Adrenal gland (tissue), 12 donors: Measurements from ENCODE around the gene NR1H2. TPM values are rescaled to one million over a fixed set of nuclear protein-coding genes. Genes with fewer than 3 reads are reported as not detected.

Source experiments
- DNase-seq, 7 donors: peaks; one replicate each; pipeline ENCODE4 v3.0.0-alpha.2; 2019 to 2020
- H3K27ac ChIP-seq, 5 donors: fragments of 200-600 bp; sonication (generic) in 4 of 5; 1 replicate in 3 of 5; 2 replicates in 2 of 5; pipeline versions ENCODE4 v1.5.1 to v1.8.0; 2016 to 2020; ENCODE audit warnings: mild to moderate bottlenecking in 1 of 5
- H3K27me3 ChIP-seq: fragments of 200-600 bp; 2 replicates; pipeline ENCODE4 v1.8.0; 2021
- H3K36me3 ChIP-seq, 2 donors: fragments of 200-600 bp; replicated peaks in 1 of 2; 1 replicate in 1 of 2; 2 replicates in 1 of 2; pipeline versions ENCODE4 v1.5.1 to v1.8.0; 2018 to 2022
- H3K4me1 ChIP-seq, 2 donors: fragments of 200-600 bp; replicated peaks in 1 of 2; 1 replicate in 1 of 2; 2 replicates in 1 of 2; pipeline versions ENCODE4 v1.5.1 to v1.8.0; 2018 to 2021
- H3K4me3 ChIP-seq, 4 donors: fragments of 200-600 bp; sonication (generic) in 3 of 4; one replicate each; pipeline ENCODE4 v1.5.1; 2016 to 2018
- H3K9me3 ChIP-seq, 3 donors: fragments of 200-600 bp; sonication (generic) in 1 of 3; replicated peaks in 1 of 3; 1 replicate in 2 of 3; 2 replicates in 1 of 3; pipeline versions ENCODE4 v1.5.1 to v1.8.0; 2016 to 2021
- POLR2A ChIP-seq, 2 donors: fragments of 450-650 bp; IDR thresholded peaks; one replicate each; pipeline ENCODE4 v1.6.1; 2017; ENCODE audit warnings: antibody characterized with exemption in 2 of 2, mild to moderate bottlenecking in 2 of 2, moderate library complexity in 1 of 2
- WGBS, 4 donors: extraction: QIAGEN DNeasy Blood & Tissue Kit in 2 of 4; methylation state at CpG; one replicate each; pipeline versions ENCODE4 v1.1.5 to v1.1.7; 2013 to 2017; 5-methylcytosine and 5-hydroxymethylcytosine counted together
- intact Hi-C, 2 donors: fragments of 100-400 bp; cut with DNase I; formaldehyde crosslinking; loops; one replicate each; pipeline versions ENCODE4 v1.14.1 to v1.15.0; 2022 to 2023
- polyA plus RNA-seq, 3 donors: library from polyadenylated mRNA; stranded (reverse); fragments of 200-250 nt in 2 of 3; fragments of 350-450 nt in 1 of 3; fragmentation: Illumina TruSeq in 1 of 3; extraction: RNeasy Lipid Tissue Mini Kit (QIAGEN cat#74804) in 1 of 3; gene quantifications; one replicate each; pipeline ENCODE4 v1.2.3, GENCODE V29; 2013 to 2014
- total RNA-seq, 9 donors: library from RNA; depleted of rRNA in 4 of 9; stranded (reverse); fragments of >200 nt in 4 of 9; fragments of 120-200 nt in 1 of 9; fragmentation: NEBNext Ultra II Directional in 1 of 9; extraction: Animal tissue kit (Norgen Biotek cat#: 25700) in 1 of 9; gene quantifications; one replicate each; pipeline versions ENCODE4 v1.1.0 to v1.2.4, GENCODE V29; 2013 to 2023
- TF ChIP-seq, protein P1 (sequence below), 6 experiments: fragments of 450-650 bp in 4 of 6; fragments of 200-600 bp in 2 of 6; sonication (generic) in 1 of 6; IDR thresholded peaks; 1 replicate in 5 of 6; 2 replicates in 1 of 6; pipeline versions ENCODE4 v1.5.1 to v1.8.0; 2016 to 2021; ENCODE audit warnings: antibody characterized with exemption in 6 of 6, mild to moderate bottlenecking in 2 of 6, moderate library complexity in 1 of 6
- donor health status: healthy with polysubstance abuse.
- donor health status: Bipolar disorder and iron deficiency.
- donor health status: DM: yes; HTN: yes; CAD: no.
- donor health status: DM: no; HTN: no; CAD: no.
- donor health status: DM: no; HTN: no; CAD: no.
- donor health status: DM: yes; HTN: yes; CAD: no.

The NR1H2 gene
- total and polyA plus RNA-seq, 12 donors = 16.5 to 148 (median 99.3) TPM

DNA sequence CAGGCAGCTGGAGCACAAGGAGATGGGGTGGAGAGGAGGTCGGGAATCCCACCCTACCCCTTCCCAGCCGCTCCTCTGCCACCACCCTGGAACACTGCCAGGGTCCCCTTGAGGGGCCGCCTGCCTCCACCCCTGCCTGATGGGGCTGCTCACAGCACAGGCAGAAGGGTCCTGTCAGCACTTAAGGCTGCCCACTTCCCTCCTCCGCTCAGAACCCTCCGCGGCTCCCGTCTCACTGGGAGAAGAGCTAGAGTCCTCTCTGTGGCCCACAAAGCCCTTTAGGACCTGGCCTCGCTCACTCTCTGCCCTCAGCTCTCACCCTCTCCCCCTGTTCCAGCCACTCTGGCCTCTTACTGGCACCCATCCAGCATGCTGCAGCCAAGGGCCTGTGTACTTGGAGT, 4.5 kb downstream of the NR1H2 start:
- Histone ChIP-seq H3K4me3 (no peak overlapping the region), H3K27ac (no peak overlapping the region), H3K4me1 (peaks cover 8 to 17% of the 10 kb centered on the region in 2 donors), H3K9me3 (no peaks in the 10 kb centered on the region), H3K27me3 (no peaks in the 10 kb centered on the region), H3K36me3 (peaks cover 0 to 56% of the 10 kb centered on the region in 2 donors)
- WGBS, 4 donors = 71 to 86% (median 79%) methylated on average over 8 of the region's 8 CpGs
- intact Hi-C loops = no loop called here
- no peak for DNase-seq
- TF ChIP-seq, protein P1, sequence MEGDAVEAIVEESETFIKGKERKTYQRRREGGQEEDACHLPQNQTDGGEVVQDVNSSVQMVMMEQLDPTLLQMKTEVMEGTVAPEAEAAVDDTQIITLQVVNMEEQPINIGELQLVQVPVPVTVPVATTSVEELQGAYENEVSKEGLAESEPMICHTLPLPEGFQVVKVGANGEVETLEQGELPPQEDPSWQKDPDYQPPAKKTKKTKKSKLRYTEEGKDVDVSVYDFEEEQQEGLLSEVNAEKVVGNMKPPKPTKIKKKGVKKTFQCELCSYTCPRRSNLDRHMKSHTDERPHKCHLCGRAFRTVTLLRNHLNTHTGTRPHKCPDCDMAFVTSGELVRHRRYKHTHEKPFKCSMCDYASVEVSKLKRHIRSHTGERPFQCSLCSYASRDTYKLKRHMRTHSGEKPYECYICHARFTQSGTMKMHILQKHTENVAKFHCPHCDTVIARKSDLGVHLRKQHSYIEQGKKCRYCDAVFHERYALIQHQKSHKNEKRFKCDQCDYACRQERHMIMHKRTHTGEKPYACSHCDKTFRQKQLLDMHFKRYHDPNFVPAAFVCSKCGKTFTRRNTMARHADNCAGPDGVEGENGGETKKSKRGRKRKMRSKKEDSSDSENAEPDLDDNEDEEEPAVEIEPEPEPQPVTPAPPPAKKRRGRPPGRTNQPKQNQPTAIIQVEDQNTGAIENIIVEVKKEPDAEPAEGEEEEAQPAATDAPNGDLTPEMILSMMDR (IDR thresholded peaks at IDR 0.05) = no peak
- no peak for TF ChIP-seq POLR2A (IDR thresholded peaks at IDR 0.05)

DNA sequence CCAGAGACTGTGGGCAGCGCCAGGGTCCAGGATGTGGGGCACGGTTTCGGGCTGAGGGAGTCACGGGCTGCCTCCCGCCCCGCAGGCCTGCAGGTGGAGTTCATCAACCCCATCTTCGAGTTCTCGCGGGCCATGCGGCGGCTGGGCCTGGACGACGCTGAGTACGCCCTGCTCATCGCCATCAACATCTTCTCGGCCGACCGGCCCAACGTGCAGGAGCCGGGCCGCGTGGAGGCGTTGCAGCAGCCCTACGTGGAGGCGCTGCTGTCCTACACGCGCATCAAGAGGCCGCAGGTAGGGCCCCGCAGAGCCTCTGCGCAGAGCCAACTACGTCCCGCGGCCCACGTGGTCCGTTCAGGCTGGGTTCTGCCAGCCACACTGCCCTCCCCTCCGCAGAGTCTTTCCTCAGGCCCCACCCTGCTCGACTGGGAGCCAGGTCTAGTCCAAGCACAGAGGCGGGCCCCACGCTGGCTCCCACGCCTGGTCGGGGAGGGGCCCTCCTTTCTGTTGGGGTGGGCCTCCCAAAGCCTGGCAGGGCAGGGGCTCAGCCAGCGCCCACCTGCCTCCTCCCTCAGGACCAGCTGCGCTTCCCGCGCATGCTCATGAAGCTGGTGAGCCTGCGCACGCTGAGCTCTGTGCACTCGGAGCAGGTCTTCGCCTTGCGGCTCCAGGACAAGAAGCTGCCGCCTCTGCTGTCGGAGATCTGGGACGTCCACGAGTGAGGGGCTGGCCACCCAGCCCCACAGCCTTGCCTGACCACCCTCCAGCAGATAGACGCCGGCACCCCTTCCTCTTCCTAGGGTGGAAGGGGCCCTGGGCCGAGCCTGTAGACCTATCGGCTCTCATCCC, 5.8 kb downstream of the NR1H2 start:
- H3K27ac ChIP-seq = no peak overlapping the region

DNA sequence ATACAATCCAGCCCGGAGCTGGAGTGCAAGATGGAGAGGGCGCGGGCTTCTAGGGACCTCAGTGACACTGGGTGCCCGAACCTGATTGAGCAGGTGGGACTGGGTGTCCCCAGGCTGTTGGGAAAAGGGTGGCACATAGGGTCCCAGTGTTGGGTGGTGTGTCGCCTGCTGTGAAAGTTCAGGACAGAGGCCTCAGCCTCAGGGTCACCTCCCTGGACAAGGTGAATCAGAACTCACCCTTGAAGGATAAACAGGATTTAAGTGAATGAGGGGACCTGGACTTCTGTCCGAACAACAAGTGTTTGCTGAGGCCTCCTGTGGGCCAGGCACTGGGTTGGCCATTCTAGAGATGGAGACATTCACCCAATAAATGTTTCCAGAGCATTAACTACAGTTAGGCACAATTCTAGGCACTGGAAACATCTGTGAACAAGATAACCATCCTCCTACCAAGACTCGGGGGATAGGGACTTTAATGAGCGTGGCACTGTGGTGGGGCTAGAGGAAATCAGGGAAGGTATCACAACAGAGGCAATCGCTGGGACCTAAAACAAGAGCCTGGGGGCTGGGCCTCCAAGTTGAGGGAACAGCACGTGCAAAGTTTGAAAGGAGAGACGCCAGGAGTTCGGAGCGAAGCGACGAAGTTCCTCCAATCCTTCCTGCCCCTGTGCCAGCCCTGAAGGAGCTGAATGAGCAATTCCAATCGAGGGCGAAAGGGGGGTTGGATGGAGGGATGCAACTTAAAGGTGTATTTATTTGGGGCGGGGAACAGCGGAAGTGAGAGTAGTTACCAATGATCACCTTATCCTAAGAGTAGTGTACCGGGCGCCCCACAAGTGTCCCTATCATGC, 7.0 kb downstream of the NR1H2 start:
- peak in 3 of 7 donors; percentile 50 to 53 (median 51) for DNase-seq
- no peaks in the 10 kb centered on the region for H3K27me3 ChIP-seq
- peaks cover 0 to 47% of the 10 kb centered on the region in 2 donors for H3K36me3 ChIP-seq
- no peaks in the 10 kb centered on the region for H3K9me3 ChIP-seq
- TF ChIP-seq, protein P1 (IDR thresholded peaks at IDR 0.05) = no peak
- no peak for TF ChIP-seq POLR2A (IDR thresholded peaks at IDR 0.05)
- H3K27ac ChIP-seq = peak overlapping the region; percentile 25 to 81 (median 73)
- peak overlapping the region in 2 of 4 donors; percentile 50 to 52 for H3K4me3 ChIP-seq
- H3K4me1 ChIP-seq = peaks cover 8 to 17% of the 10 kb centered on the region in 2 donors
- intact Hi-C loops = no loop called here
- WGBS, 4 donors = 40 to 52% (median 45%) methylated on average over 21 of the region's 21 CpGs

More for the DNA sequence above, 5.8 kb downstream of the NR1H2 start:
- WGBS, 4 donors = 90 to 93% (median 92%) methylated on average over 23 to 58 of the region's 58 CpGs
- peaks cover 8 to 17% of the 10 kb centered on the region in 2 donors for H3K4me1 ChIP-seq
- H3K36me3 ChIP-seq = peaks cover 0 to 56% of the 10 kb centered on the region in 2 donors
- no peaks in the 10 kb centered on the region for H3K9me3 ChIP-seq
- no peak overlapping the region for H3K4me3 ChIP-seq
- no peak for DNase-seq
- TF ChIP-seq, protein P1 (IDR thresholded peaks at IDR 0.05) = no peak
- TF ChIP-seq POLR2A (IDR thresholded peaks at IDR 0.05) = no peak
- intact Hi-C loops = no loop called here
- H3K27me3 ChIP-seq = no peaks in the 10 kb centered on the region
